DMS114 treated with DMSO at 0.1 percent for 48 hours (cell line): ENCODE data around the gene DRAP1.
"Not testable (repeated sequence)": the region's sequence is repeated elsewhere in the genome, so short reads cannot be mapped to it uniquely, and the experiment has no call there.

ENCODE experiments used
- DNase-seq: peaks from one replicate; lab custom pipeline; 2025; ENCODE audit not compliant: unreplicated experiment; lab: John Stamatoyannopoulos, UW

Gene DRAP1

DNA sequence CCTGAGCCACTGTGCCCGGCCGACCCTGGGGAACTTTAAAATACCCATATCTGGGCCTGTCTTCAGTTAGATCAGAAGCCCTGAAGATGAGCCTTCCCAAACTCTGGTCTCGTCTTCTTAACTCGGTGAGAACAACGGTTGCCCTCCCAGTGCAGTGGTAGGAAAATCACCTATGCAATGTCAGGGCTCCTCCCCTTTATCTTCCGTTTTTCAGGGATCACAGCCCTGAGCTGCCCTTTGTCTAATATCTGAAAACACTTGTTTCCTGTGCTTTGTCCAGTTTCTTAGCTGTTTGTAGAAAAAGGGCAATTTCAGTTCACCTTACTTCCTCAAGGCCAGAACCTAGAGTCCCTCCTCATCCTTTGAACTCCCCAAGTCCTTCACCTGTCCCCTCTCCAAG, 9.4 kb downstream of the DRAP1 start:
- DNase-seq = no peak

DNA sequence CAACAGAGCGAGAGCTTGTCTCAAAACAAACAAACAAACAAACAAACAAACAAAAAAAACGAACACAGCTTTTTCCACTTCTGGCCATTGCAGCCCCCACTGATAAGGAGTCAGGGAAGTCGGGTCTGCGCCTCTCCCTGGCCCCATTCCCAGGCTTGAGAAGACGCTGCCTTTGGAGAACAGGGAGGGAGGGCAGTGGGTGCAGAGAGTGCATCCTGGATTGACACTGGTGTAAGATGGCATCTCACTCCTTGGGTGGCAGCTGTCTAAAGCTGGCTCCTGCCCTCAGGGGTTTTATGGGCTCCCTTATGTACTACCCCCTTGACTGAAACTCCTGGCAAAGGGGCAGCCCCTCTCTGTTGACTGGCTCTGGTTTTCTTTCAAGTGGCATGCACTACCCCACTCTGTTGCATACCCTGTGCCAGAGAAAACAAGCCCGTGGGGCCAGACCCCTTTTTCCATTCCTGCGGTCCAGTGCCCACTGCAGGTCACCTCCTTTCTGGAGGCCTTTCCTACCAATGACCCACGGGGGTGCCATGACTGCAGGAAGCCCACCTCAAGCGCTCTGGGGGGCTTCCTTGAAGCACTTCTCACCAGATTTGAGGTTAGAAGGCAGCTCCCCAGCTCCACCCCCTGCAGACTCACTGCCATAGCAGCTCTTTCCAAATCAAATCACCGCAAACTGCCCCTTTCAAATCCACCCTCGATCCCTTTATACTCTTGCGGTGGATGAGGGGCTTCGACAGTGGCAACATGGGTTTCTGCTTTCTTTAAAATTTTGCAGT, 12.7 kb downstream of the DRAP1 start:
- DNase-seq = no peak

GRCh38 chr11:65932558-65932919, 13.3 kb downstream of the DRAP1 start:
- DNase-seq = peak; percentile 21

GRCh38 chr11:65934014-65934413, 14.8 kb downstream of the DRAP1 start:
- DNase-seq = no peak

DNA sequence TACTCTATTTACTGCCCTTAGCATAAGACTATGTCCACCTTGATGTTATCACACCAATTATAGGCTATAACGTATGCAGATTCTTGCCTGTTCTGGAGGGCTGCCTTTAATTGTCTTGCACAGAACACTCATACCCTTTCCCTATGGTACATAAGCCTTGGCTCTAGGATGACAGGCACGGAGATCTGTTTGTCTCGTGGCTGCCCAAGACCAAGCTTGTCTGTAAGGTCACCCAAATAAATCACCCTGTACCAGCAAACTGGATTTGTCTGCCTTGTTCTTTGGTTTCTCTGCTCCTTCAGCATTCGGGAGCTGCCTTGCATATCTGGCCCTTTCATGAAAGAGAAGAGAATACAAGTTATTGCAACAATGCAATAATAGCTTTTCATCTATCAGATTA, 18.5 kb downstream of the DRAP1 start:
- DNase-seq = no peak

DNA sequence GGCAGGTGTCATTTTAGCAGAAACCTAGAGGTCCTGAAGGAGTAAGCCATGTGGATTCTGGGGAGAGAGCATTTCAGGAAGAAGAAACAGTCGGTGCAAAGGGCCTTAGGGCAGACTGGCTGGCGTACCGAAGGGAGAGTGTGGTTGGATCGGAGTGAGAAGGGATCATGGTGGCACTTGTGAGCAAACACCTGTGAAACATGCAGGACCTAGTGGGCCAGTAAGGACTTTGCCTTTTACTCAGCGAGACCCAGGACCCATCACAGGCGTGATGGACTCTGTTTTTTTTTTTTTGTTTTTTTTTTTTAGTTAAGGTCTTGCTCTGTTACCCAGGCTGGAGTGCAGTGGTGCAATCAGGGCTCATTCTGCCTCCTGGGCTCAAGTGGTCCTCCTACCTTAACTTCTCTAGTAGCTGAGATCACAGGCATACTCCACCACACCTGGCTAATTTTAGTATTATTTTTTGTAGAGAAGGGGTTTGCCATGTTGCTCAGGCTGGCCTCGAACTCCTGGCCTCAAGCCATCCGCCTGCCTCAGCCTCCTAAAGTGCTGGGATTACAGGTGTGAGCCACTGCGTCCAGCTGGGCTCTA, 22.6 kb downstream of the DRAP1 start:
- no peak for DNase-seq

DNA sequence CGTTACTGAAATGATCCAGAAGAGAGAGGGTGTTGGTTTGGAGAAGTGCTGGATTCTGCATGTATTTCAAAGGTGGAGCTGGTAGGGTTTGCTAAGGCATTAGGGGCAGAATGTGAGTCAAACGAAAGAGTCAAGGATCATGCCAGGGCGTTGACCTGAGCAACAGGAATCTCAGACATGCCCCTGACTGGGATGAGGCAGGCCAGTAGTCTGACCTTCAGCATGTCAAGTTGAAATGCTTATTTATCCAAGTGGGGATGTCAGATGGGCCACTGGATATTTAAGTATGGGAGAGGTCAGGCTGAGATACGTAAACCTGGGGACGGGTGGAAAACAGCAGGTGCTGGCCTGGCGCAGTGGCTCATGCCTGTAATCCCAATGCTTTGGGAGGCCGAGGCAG, 23.3 kb downstream of the DRAP1 start:
- no peak for DNase-seq

DNA sequence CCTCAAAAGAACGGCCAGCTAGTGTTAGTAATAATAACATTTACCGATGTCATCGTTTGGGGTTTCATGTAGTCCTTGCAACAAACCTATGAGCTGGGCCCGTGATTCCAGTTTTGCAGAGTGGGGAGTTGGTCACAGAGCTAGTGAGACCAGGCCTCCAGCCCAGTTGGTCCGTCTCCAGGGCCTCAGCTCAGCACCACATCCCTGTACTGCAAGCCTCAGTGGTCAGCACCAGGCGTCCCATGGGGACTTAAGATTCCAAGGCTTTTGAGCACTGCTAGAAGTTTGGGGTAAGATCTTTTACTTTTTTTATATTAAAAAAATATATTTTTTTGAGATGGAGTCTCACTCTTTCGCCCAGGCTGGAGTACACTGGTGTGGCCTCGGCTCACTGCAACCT, 25.0 kb downstream of the DRAP1 start:
- DNase-seq = no peak

DNA sequence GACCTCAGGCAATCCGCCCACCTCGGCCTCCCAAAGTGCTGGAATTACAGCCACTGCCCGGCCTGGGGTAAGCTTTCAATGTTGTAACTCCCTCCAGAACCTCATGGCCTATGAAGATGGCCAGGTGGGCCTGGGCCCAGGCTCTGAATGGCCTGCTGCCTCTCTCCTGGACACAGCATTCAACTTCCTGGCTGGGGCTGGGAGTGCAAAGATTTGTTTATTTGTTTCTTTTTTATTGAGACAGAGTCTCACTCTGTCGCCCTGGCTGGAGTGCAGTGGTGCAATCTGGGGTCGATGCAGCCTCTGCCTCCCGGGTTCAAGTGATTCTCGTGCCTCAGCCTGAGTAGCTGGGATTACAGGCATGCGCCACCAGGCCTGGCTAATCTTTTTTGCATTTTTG, 25.5 kb downstream of the DRAP1 start:
- DNase-seq = no peak

DNA sequence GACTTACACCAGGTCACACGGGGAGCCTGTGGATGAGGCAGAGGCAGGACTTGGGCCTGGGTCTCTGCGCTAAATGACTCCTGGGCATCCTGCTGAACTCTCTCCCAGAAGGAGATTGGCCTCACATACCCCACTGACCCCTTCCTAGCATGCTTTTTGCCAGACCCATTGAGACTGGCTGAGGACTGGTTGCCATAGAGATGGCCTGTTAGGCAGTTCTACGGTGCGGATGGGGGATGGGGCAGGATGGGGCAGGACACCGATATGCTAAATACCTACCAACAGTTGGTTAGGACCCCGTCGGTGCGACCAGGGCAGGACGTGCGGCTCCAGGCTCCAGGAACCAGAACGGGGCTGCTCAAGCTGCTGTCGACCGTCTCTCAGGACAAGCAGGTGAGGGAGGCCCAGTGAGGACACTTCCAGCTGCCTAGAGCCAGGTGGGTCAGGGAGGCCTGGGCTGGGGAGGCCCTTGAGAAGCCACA, 26.2 kb downstream of the DRAP1 start, which contains the start of gene TSGA10IP:
TSS of gene TSGA10IP (plus strand) at position 51 of the 482 bp plus-strand sequence. CDS start at position 247, 196 bp downstream.
- DNase-seq = no peak

- no peak for DNase-seq
Measured at GRCh38 chr11:65945941-65946558, 26.8 kb downstream of the DRAP1 start.

DNA sequence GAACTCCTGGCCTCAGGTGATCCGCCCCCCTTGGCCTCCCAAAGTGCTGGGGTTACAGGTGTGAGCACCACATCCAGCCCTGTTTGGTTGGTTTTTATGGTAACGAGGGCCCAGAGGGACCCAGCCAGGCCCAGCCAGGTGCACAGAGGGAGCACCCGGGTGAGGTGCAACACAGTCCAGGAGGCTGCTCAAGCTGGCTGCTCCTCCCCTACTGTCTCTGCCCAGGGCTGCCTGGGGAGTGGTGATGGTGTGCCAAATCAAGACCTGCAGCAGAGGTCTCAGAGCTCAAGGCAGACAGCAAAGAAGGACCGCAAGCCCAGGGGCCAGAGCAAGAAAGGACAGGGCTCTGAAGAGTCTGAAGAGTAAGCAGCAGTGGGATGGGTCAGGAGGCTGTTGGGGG, 27.4 kb downstream of the DRAP1 start:
- no peak for DNase-seq

GRCh38 chr11:65947133-65947532, 27.9 kb downstream of the DRAP1 start:
- no peak for DNase-seq

- no peak for DNase-seq
Measured at GRCh38 chr11:65947603-65948125, 28.4 kb downstream of the DRAP1 start.

GRCh38 chr11:65950711-65951110, 31.5 kb downstream of the DRAP1 start:
- DNase-seq = not testable (repeated sequence)

- DNase-seq = not testable (repeated sequence)
Measured at GRCh38 chr11:65951641-65952040, 32.4 kb downstream of the DRAP1 start.

GRCh38 chr11:65952052-65952521, 32.9 kb downstream of the DRAP1 start:
- no peak for DNase-seq

- DNase-seq = no peak
Measured at GRCh38 chr11:65953471-65953870, 34.2 kb downstream of the DRAP1 start.

DNA sequence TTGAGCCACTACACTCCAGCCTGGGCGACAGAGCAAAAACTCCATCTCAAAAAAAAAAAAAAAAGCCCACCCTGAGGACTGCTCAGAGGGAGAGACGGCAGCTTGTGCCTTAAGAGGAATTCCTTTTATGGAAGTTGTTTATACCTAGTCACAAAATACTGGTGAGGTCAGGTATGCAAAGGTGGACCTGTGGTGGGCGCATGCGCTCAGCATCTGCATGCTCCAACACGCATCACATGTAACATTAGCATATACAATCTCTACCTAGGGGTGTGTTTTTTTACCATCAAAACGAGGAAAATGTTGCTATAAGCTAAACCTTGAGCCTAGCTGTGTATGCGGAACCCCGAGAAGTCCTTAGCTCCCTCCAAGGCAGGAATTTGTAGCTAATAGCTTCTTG, 35.5 kb downstream of the DRAP1 start:
- no peak for DNase-seq

DNA sequence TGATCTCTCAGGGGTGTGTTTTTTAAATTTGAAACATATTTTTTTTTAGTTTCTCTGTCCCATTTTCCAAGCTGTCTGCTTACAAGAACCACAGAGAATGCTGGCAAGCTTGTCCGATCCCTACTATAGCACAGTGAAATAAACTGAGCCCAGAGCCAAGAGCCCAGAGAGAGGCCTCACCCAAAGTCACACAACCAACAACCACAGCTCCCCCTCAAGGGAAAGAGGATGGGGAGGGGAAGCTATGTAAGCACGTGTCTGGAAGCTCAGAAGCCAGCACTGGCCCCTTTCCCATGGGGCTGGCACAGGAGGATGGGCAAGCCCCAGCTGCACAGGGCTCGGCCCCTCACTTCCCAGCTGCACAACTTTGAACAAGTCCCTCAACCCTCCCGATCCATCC, 39.1 kb downstream of the DRAP1 start:
- DNase-seq = no peak

GRCh38 chr11:65958774-65959420, 39.7 kb downstream of the DRAP1 start:
- DNase-seq = no peak
